Motor neuron (in vitro differentiated cells): Measurements from ENCODE around the gene OSBPL2. TPM values are rescaled to one million over a fixed set of nuclear protein-coding genes. Genes with fewer than 3 reads are reported as not detected.

ENCODE experiments used
- ATAC-seq, 8 experiments: fragments of 200-7000 bp; cut with Tn5 transposase; replicated peaks in 6 of 8; 2 replicates each; pipeline ENCODE4 v1.8.0; 2021; ENCODE audit warnings: mild to moderate bottlenecking in 8 of 8, moderate library complexity in 8 of 8
- H3K27ac ChIP-seq, 2 donors: fragments of 250-450 bp; sonication (Bioruptor Pico); 2 replicates each; pipeline ENCODE4 v1.9.0; 2021; ENCODE audit warnings: antibody characterized with exemption in 2 of 2, mild to moderate bottlenecking in 2 of 2, moderate library complexity in 1 of 2
- H3K4me1 ChIP-seq, 2 donors: fragments of 250-450 bp; sonication (Bioruptor Pico); replicated peaks in 1 of 2; 2 replicates each; pipeline ENCODE4 v1.6.1; 2021; ENCODE audit warnings: antibody characterized with exemption in 2 of 2, mild to moderate bottlenecking in 2 of 2, moderate library complexity in 1 of 2
- H3K4me3 ChIP-seq, 5 donors: fragments of 250-450 bp; sonication (Bioruptor Pico); 2 replicates each; pipeline ENCODE4 v1.9.0; 2021; ENCODE audit warnings: antibody characterized with exemption in 5 of 5, mild to moderate bottlenecking in 5 of 5, moderate library complexity in 4 of 5
- WGBS, 10 experiments: fragments of 450-650 bp; shearing (Covaris generic); methylation state at CpG; one replicate each; pipeline ENCODE4 v1.0.0; 2022; 5-methylcytosine and 5-hydroxymethylcytosine counted together
- in situ Hi-C, 9 experiments: fragments of 400-800 bp; cut with MboI; loops; one replicate each; pipeline ENCODE4 v1.15.0; 2021; ENCODE audit warnings: low sequenced_read_pairs in 9 of 9, low pct_unique_long_range_greater_than_20kb in 2 of 9; ENCODE audit not compliant: unreplicated experiment in 9 of 9
- total RNA-seq, 8 experiments: library from RNA; unstranded; fragments of 300-600 nt; gene quantifications; 2 replicates each; pipeline versions ENCODE4 v1.2.3 to v1.2.4, GENCODE V29; 2022

Gene OSBPL2
- total RNA-seq, 8 experiments from 2014 or later: 22.4 to 33.4 (median 26.6) TPM

GRCh38 chr20:62265365-62265764 lies 27.0 kb downstream of the OSBPL2 start:
- no peak overlapping the region for H3K27ac ChIP-seq
- in situ Hi-C loops: no loop called here

GRCh38 chr20:62266340-62266739 lies 28.0 kb downstream of the OSBPL2 start:
- in situ Hi-C loops: no loop called here
- 89 to 100% (median 100%) methylated on average over 1 to 7 of the region's 10 CpGs; no CpG with 5 or more reads in 3 of the 10 experiments for WGBS, 10 experiments
- ATAC-seq: no peak
- Histone ChIP-seq H3K4me3 (no peak overlapping the region), H3K27ac (no peak overlapping the region), H3K4me1 (no peaks in the 10 kb centered on the region)

More at GRCh38 chr20:62265365-62265764, 27.0 kb downstream of the OSBPL2 start:
- WGBS, 10 experiments: 100% methylated on average over 1 of the region's 1 CpG; no CpG with 5 or more reads in 6 of the 10 experiments
- ATAC-seq: no peak
- H3K4me3 ChIP-seq: no peak overlapping the region
- H3K4me1 ChIP-seq: no peaks in the 10 kb centered on the region

- no peaks in the 10 kb centered on the region for H3K4me1 ChIP-seq
- in situ Hi-C loops: no loop called here
- H3K27ac ChIP-seq: no peak overlapping the region
- WGBS, 10 experiments: 17 to 100% (median 98%) methylated on average over 1 to 9 of the region's 13 CpGs; no CpG with 5 or more reads in 5 of the 10 experiments
- no peak overlapping the region for H3K4me3 ChIP-seq
- ATAC-seq: no peak
These were observed 28.5 kb downstream of the OSBPL2 start for GRCh38 chr20:62266851-62267250.

- Histone ChIP-seq H3K4me1 (no peaks in the 10 kb centered on the region), H3K4me3 (no peak overlapping the region), H3K27ac (no peak overlapping the region)
- no peak for ATAC-seq
- 78 to 100% (median 90%) methylated on average over 2 to 8 of the region's 10 CpGs; no CpG with 5 or more reads in 3 of the 10 experiments for WGBS, 10 experiments
- in situ Hi-C loops: no loop called here
These were observed 29.2 kb downstream of the OSBPL2 start for GRCh38 chr20:62267543-62267942.

GRCh38 chr20:62268228-62268900 lies 30.0 kb downstream of the OSBPL2 start:
- Histone ChIP-seq H3K27ac (no peak overlapping the region), H3K4me1 (no peaks in the 10 kb centered on the region), H3K4me3 (no peak overlapping the region)
- in situ Hi-C loops: no loop called here
- no peak for ATAC-seq
- WGBS, 10 experiments: 0 to 100% (median 81%) methylated on average over 1 to 7 of the region's 7 CpGs; no CpG with 5 or more reads in 1 of the 10 experiments

GRCh38 chr20:62269378-62269777 lies 31.1 kb downstream of the OSBPL2 start:
- ATAC-seq: no peak
- H3K27ac ChIP-seq: no peak overlapping the region
- H3K4me3 ChIP-seq: no peak overlapping the region
- in situ Hi-C loops: no loop called here
- no peaks in the 10 kb centered on the region for H3K4me1 ChIP-seq
- 49 to 93% (median 73%) methylated on average over 1 to 12 of the region's 14 CpGs; no CpG with 5 or more reads in 4 of the 10 experiments for WGBS, 10 experiments

- ATAC-seq: peak in 2 of 8 experiments; percentile 4 to 31
- WGBS, 10 experiments: 20 to 80% (median 59%) methylated on average over 1 to 5 of the region's 17 CpGs; no CpG with 5 or more reads in 6 of the 10 experiments
- no peaks in the 10 kb centered on the region for H3K4me1 ChIP-seq
- H3K27ac ChIP-seq: no peak overlapping the region
- H3K4me3 ChIP-seq: no peak overlapping the region
- in situ Hi-C loops: no loop called here
These were observed 31.6 kb downstream of the OSBPL2 start for GRCh38 chr20:62269871-62270270.

GRCh38 chr20:62272200-62272599 lies 33.9 kb downstream of the OSBPL2 start:
- in situ Hi-C loops: no loop called here
- Histone ChIP-seq H3K4me1 (no peaks in the 10 kb centered on the region), H3K27ac (no peak overlapping the region), H3K4me3 (no peak overlapping the region)
- 80 to 100% (median 100%) methylated on average over 1 to 5 of the region's 10 CpGs; no CpG with 5 or more reads in 7 of the 10 experiments for WGBS, 10 experiments
- ATAC-seq: no peak

- WGBS, 10 experiments: 73 to 100% (median 94%) methylated on average over 3 to 17 of the region's 18 CpGs; no CpG with 5 or more reads in 1 of the 10 experiments
- Histone ChIP-seq H3K4me3 (no peak overlapping the region), H3K4me1 (no peaks in the 10 kb centered on the region), H3K27ac (no peak overlapping the region)
- in situ Hi-C loops: no loop called here
- ATAC-seq: no peak
These were observed 35.1 kb downstream of the OSBPL2 start for GRCh38 chr20:62273416-62273815.

GRCh38 chr20:62274332-62274950 lies 36.1 kb downstream of the OSBPL2 start:
- WGBS, 10 experiments: 76 to 100% (median 86%) methylated on average over 1 to 7 of the region's 13 CpGs; no CpG with 5 or more reads in 3 of the 10 experiments
- ATAC-seq: peak in 3 of 8 experiments; percentile 9 to 91 (median 79)
- no peak overlapping the region for H3K27ac ChIP-seq
- no peak overlapping the region for H3K4me3 ChIP-seq
- H3K4me1 ChIP-seq: no peaks in the 10 kb centered on the region
- in situ Hi-C loops: no loop called here

- H3K27ac ChIP-seq: no peak overlapping the region
- 82 to 100% (median 89%) methylated on average over 1 to 9 of the region's 10 CpGs; no CpG with 5 or more reads in 1 of the 10 experiments for WGBS, 10 experiments
- no peaks in the 10 kb centered on the region for H3K4me1 ChIP-seq
- in situ Hi-C loops: loop anchor here in 1 of 9 experiments (25.0 kb wide), 1 partner anchor 112 kb away; the partner anchor contains the start of gene RPS21
- no peak for ATAC-seq
- H3K4me3 ChIP-seq: no peak overlapping the region
These were observed 36.9 kb downstream of the OSBPL2 start for GRCh38 chr20:62275219-62275618.

GRCh38 chr20:62276439-62276838 lies 38.1 kb downstream of the OSBPL2 start:
- Histone ChIP-seq H3K4me1 (no peaks in the 10 kb centered on the region), H3K27ac (no peak overlapping the region), H3K4me3 (no peak overlapping the region)
- WGBS, 10 experiments: 60 to 100% (median 96%) methylated on average over 1 to 6 of the region's 6 CpGs; no CpG with 5 or more reads in 4 of the 10 experiments
- no peak for ATAC-seq
- in situ Hi-C loops: loop anchor here in 1 of 9 experiments (25.0 kb wide), 1 partner anchor 111 kb away; the partner anchor contains the start of gene RPS21

GRCh38 chr20:62277253-62277652 lies 38.9 kb downstream of the OSBPL2 start:
- Histone ChIP-seq H3K4me1 (no peaks in the 10 kb centered on the region), H3K27ac (no peak overlapping the region), H3K4me3 (no peak overlapping the region)
- 40 to 83% (median 62%) methylated on average over 1 to 8 of the region's 13 CpGs; no CpG with 5 or more reads in 4 of the 10 experiments for WGBS, 10 experiments
- in situ Hi-C loops: loop anchor here in 1 of 9 experiments (25.0 kb wide), 1 partner anchor 110 kb away; the partner anchor contains the start of gene RPS21
- ATAC-seq: no peak
